PC-3 (cell line): Measurements from ENCODE around the gene SPAM1. TPM values are rescaled to one million over a fixed set of nuclear protein-coding genes. Genes with fewer than 3 reads are reported as not detected.

Source experiments
- ATAC-seq: fragments of 200-7000 bp; cut with Tn5 transposase; 2 replicates; pipeline ENCODE4 v1.9.1; 2020; ENCODE audit warnings: mild to moderate bottlenecking, moderate library complexity
- BruUV-seq: library from RNA; stranded (reverse); fragments of 400-500 nt; replicated peaks from 2 replicates; lab custom pipeline; 2021; lab: Mats Ljungman, UMichigan
- CTCF ChIA-PET: fragments of 300-600 bp; sonication (Branson Sonifier 250); formaldehyde crosslinking; loops from one replicate; lab custom pipeline; 2022; ENCODE audit warnings: antibody characterized with exemption; lab: Charles Lee
- POLR2A ChIA-PET: fragments of 300-600 bp; sonication (Branson Sonifier 250); formaldehyde crosslinking; loops from one replicate; lab custom pipeline; 2022; ENCODE audit warnings: antibody characterized with exemption; ENCODE audit not compliant: unreplicated experiment; lab: Charles Lee
- DNase-seq: peaks from one replicate; pipeline ENCODE4 v3.0.0-alpha.2; 2015
- H2AFZ ChIP-seq: fragments of 300-600 bp; sonication (generic); 2 replicates; pipeline ENCODE4 v1.6.0; 2016; ENCODE audit warnings: antibody characterized with exemption, low read length
- H3F3A ChIP-seq: fragments of 300-600 bp; sonication (generic); one replicate; pipeline ENCODE4 v1.6.0; 2017; ENCODE audit warnings: antibody characterized with exemption, low read length, control low read depth, mild to moderate bottlenecking; ENCODE audit not compliant: unreplicated experiment
- H3K27ac ChIP-seq: fragments of 300-600 bp; sonication (generic); 2 replicates; pipeline ENCODE4 v1.5.1; 2016; ENCODE audit warnings: mild to moderate bottlenecking, low read length
- H3K27me3 ChIP-seq: fragments of 300-600 bp; sonication (generic); 2 replicates; pipeline ENCODE4 v1.6.1; 2016; ENCODE audit warnings: low read length, mixed read lengths
- H3K36me3 ChIP-seq: fragments of 300-600 bp; sonication (generic); 2 replicates; pipeline ENCODE4 v1.6.1; 2016; ENCODE audit warnings: low read depth, mixed run types, low read length, mixed read lengths
- H3K4me1 ChIP-seq: fragments of 300-600 bp; sonication (generic); 2 replicates; pipeline ENCODE4 v1.5.1; 2016; ENCODE audit warnings: low read length; ENCODE audit not compliant: insufficient read depth
- H3K4me2 ChIP-seq: fragments of 300-600 bp; sonication (generic); 2 replicates; pipeline ENCODE4 v1.6.0; 2016; ENCODE audit warnings: low read length
- H3K4me3 ChIP-seq: fragments of 300-600 bp; sonication (generic); 2 replicates; pipeline ENCODE4 v1.5.1; 2016; ENCODE audit warnings: mild to moderate bottlenecking, low read length, mixed read lengths
- H3K79me2 ChIP-seq: fragments of 300-600 bp; sonication (generic); 2 replicates; pipeline ENCODE4 v1.6.1; 2017; ENCODE audit warnings: low read length, mixed read lengths
- H3K9ac ChIP-seq: fragments of 300-600 bp; sonication (generic); 2 replicates; pipeline ENCODE4 v1.6.0; 2016; ENCODE audit warnings: mild to moderate bottlenecking, low read length
- H3K9me2 ChIP-seq: fragments of 300-600 bp; sonication (generic); replicated peaks from 2 replicates; pipeline ENCODE4 v1.6.1; 2016; ENCODE audit warnings: mixed run types, low read length, mixed read lengths
- H3K9me3 ChIP-seq: fragments of 300-600 bp; sonication (generic); 2 replicates; pipeline ENCODE4 v1.6.1; 2016; ENCODE audit warnings: low read length, mixed read lengths
- H4K20me1 ChIP-seq: fragments of 300-600 bp; sonication (generic); 2 replicates; pipeline ENCODE4 v1.6.1; 2016; ENCODE audit warnings: low read length, mixed read lengths
- CTCF ChIP-seq: fragments of 300-600 bp; sonication (generic); conservative IDR thresholded peaks from 2 replicates; pipeline ENCODE4 v1.5.1; 2017; ENCODE audit warnings: antibody characterized with exemption, low read depth, mild to moderate bottlenecking, low read length
- EZH2 ChIP-seq: fragments of 300-600 bp; sonication (generic); IDR thresholded peaks from one replicate; pipeline ENCODE4 v1.6.1; 2017; ENCODE audit warnings: antibody characterized with exemption, mild to moderate bottlenecking, low read length; ENCODE audit not compliant: unreplicated experiment
- EZH2phosphoT487 ChIP-seq: fragments of 300-600 bp; sonication (generic); IDR thresholded peaks from 2 replicates; pipeline ENCODE4 v1.6.1; 2018; ENCODE audit warnings: mild to moderate bottlenecking, antibody characterized with exemption, low read length, borderline replicate concordance
- intact Hi-C: fragments of 100-400 bp; cut with micrococcal nuclease; formaldehyde crosslinking; loops from 2 replicates; pipeline ENCODE4 v1.9.0; 2023
- total RNA-seq: library from RNA; depleted of rRNA; stranded (reverse); fragments of >200 nt; gene quantifications from 2 replicates; pipeline ENCODE4 v1.2.3, GENCODE V29; 2014

Gene SPAM1
- total RNA-seq, 1 experiment from 2014 or later = not detected

DNA sequence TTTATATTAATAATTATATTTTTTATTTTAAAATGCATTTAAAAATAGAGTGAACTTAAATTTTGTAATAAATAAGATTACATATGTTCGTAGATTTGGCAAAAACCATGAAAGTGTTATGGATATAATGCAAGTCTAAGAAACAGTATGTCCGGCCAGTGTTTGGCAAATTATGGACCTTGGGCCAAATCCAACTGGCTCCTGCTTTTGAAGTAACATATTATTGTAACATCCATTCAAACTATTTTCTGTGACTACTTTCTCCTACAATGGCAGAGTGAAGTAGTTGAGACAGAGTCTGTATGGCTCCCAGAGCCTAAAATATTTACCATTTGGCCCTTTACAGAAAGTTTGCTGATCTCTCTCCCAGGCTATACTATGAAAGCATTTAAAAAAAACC, 69.0 kb downstream of the SPAM1 start:
- 0 out of 2 replicates have a peak, but pooled peaks cover 9% of the 10 kb centered on the region for H3K27me3 ChIP-seq
- DNase-seq = no peak
- H3K36me3 ChIP-seq = no peaks in the 10 kb centered on the region
- no peak overlapping the region for H3K4me2 ChIP-seq
- ATAC-seq = no peak
- H3K9me3 ChIP-seq = no peaks in the 10 kb centered on the region
- H2AFZ ChIP-seq = no peak overlapping the region
- no peak overlapping the region for H3K9ac ChIP-seq
- ChIA-PET POLR2A (no interaction called here), CTCF (no interaction called here)
- BruUV-seq = no TSS peak
- no peaks in the 10 kb centered on the region for H3K79me2 ChIP-seq
- no peaks in the 10 kb centered on the region for H3K4me1 ChIP-seq
- H3F3A ChIP-seq = no peaks in the 10 kb centered on the region
- intact Hi-C loops = no loop called here
- no peak overlapping the region for H3K27ac ChIP-seq
- no peak for TF ChIP-seq EZH2
- no peak for TF ChIP-seq EZH2phosphoT487
- TF ChIP-seq CTCF = no peak
- no peaks in the 10 kb centered on the region for H3K9me2 ChIP-seq
- H4K20me1 ChIP-seq = no peaks in the 10 kb centered on the region
- no peak overlapping the region for H3K4me3 ChIP-seq

DNA sequence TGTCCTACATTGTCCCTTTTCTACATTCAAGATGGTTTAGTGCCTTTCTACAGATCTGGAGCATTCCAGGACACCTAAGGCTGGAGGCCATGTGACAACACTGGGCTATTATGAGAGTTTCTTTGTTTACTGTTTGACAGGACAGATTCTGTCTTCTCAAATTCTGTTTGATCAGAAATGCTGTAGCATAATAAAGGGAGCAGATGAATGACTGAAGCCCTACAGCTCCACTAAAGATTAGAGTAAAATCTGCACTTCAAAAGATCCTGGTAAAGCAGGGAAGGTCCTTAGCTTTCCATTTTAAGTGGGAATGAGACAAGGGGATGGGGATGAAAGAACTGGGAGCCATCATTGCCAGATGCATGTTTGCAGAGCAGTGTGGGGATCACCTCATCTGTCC, 69.4 kb downstream of the SPAM1 start:
- H3K9ac ChIP-seq = no peak overlapping the region
- intact Hi-C loops = no loop called here
- H3K79me2 ChIP-seq = no peaks in the 10 kb centered on the region
- ATAC-seq (no peak), DNase-seq (no peak)
- H3K36me3 ChIP-seq = no peaks in the 10 kb centered on the region
- POLR2A ChIA-PET = no interaction called here
- CTCF ChIA-PET = no interaction called here
- H4K20me1 ChIP-seq = no peaks in the 10 kb centered on the region
- no peak overlapping the region for H3K4me2 ChIP-seq
- H3K4me1 ChIP-seq = no peaks in the 10 kb centered on the region
- BruUV-seq = no TSS peak
- H3F3A ChIP-seq = no peaks in the 10 kb centered on the region
- no peak for TF ChIP-seq EZH2phosphoT487
- TF ChIP-seq CTCF = no peak
- no peak overlapping the region for H2AFZ ChIP-seq
- no peaks in the 10 kb centered on the region for H3K9me3 ChIP-seq
- H3K27me3 ChIP-seq = 0 out of 2 replicates have a peak, but pooled peaks cover 9% of the 10 kb centered on the region
- no peaks in the 10 kb centered on the region for H3K9me2 ChIP-seq
- H3K4me3 ChIP-seq = no peak overlapping the region
- no peak overlapping the region for H3K27ac ChIP-seq

- Histone ChIP-seq H3F3A (no peaks in the 10 kb centered on the region), H3K27ac (no peak overlapping the region), H3K4me1 (no peaks in the 10 kb centered on the region), H3K79me2 (no peaks in the 10 kb centered on the region), H3K27me3 (0 out of 2 replicates have a peak, but pooled peaks cover 9% of the 10 kb centered on the region), H3K4me2 (no peak overlapping the region), H3K4me3 (no peak overlapping the region), H2AFZ (no peak overlapping the region), H3K9me2 (no peaks in the 10 kb centered on the region), H4K20me1 (no peaks in the 10 kb centered on the region), H3K9me3 (no peaks in the 10 kb centered on the region), H3K36me3 (no peaks in the 10 kb centered on the region), H3K9ac (no peak overlapping the region)
- no TSS peak for BruUV-seq
- ChIA-PET CTCF (no interaction called here), POLR2A (no interaction called here)
- TF ChIP-seq EZH2phosphoT487 = no peak
- no peak for TF ChIP-seq EZH2
- no peak for TF ChIP-seq CTCF
- DNase-seq (no peak), ATAC-seq (no peak)
- intact Hi-C loops = no loop called here
Observed at GRCh38 chr7:123995617-123996326, 70.7 kb downstream of the SPAM1 start.
